Measurements from ENCODE around the gene LRRFIP1. TPM values are rescaled to one million over a fixed set of nuclear protein-coding genes. Genes with fewer than 3 reads are reported as not detected.

LRRFIP1 gene
- total and polyA plus RNA-seq, 2 donors (not counting 3 experiments of a cell fraction or from before 2014, with no cell fraction given), result 39.2 to 179 TPM

GRCh38 chr2:237583385-237584295, 43.7 kb upstream of the LRRFIP1 start:
- dilution Hi-C loops (cut with MboI; ENCODE audit: extremely low pct_ligation_motif_present, low sequenced_read_pairs), result no loop called here
- BruUV-seq (replicated peaks), result no TSS peak

More at GRCh38 chr2:237583385-237584295, 43.7 kb upstream of the LRRFIP1 start:
- Histone ChIP-seq H3K79me2 (ENCODE audit: control insufficient read depth, insufficient read depth, low read length) (no peaks in the 10 kb centered on the region), H3K27me3 (ENCODE audit: control insufficient read depth in 2 of 2, insufficient read depth in 2 of 2, low read length in 2 of 2) (peaks cover 2% of the 10 kb centered on the region in 2 experiments), H3K27ac (ENCODE audit: insufficient read depth, low read depth, low read length) (no peak overlapping the region), H3K36me3 (ENCODE audit: control insufficient read depth in 2 of 2, extremely low read depth in 1 of 2, insufficient read depth in 2 of 2, low read length in 2 of 2) (no peaks in the 10 kb centered on the region), H3K9me1 (replicated peaks; ENCODE audit: control insufficient read depth, extremely low read depth, insufficient read depth, low read length) (no peaks in the 10 kb centered on the region), H2AFZ (ENCODE audit: low read depth, low read length) (no peak overlapping the region), H3K4me2 (ENCODE audit: insufficient read depth, low read length) (no peak overlapping the region), H3K9ac (replicated peaks; ENCODE audit: extremely low read depth, insufficient read depth, low read length) (no peak overlapping the region), H4K20me1 (replicated peaks; ENCODE audit: control insufficient read depth, extremely low read depth, insufficient read depth, low read length) (no peaks in the 10 kb centered on the region), H3K4me3 (replicated peaks in 1 of 3; ENCODE audit: insufficient read depth in 1 of 3, low read depth in 1 of 3, low read length in 3 of 3) (no peak overlapping the region), H3K9me3 (replicated peaks; ENCODE audit: control insufficient read depth, insufficient read depth, low read length) (no peaks in the 10 kb centered on the region), H3K4me1 (ENCODE audit: control insufficient read depth, extremely low read depth, insufficient read depth, low read length) (no peaks in the 10 kb centered on the region)
- DNase-seq (ENCODE audit: low read depth, low spot score) (no peak), FAIRE-seq (no peak)
- POLR2A ChIA-PET, result no interaction called here
- intact Hi-C loops (cut with micrococcal nuclease), result no loop called here
- CTCF ChIA-PET, result interaction anchor here (2.9 to 7.9 kb wide), 3 partner anchors 11 to 162 kb away, joined by 18 to 103 read pairs (median 43); no protein-coding TSS in a partner anchor
- no peak for TF ChIP-seq JUN (IDR thresholded peaks at IDR 0.05; ENCODE audit: borderline replicate concordance, insufficient read depth, insufficient read length, low read depth)
- TF ChIP-seq POLR2AphosphoS5 (IDR thresholded peaks at IDR 0.05; ENCODE audit: insufficient read depth, low read depth, low read length), result no peak
- TF ChIP-seq GATA2 (IDR thresholded peaks at IDR 0.05; ENCODE audit: insufficient read depth, insufficient read length, low read depth, low read length), result no peak
- no peak for TF ChIP-seq MYC (IDR thresholded peaks at IDR 0.05; ENCODE audit: low read depth, low read length)
- no peak for TF ChIP-seq FOS (IDR thresholded peaks at IDR 0.05; ENCODE audit: borderline replicate concordance, insufficient read depth, low read length)
- TF ChIP-seq POLR2A (IDR thresholded peaks at IDR 0.05; ENCODE audit: low read depth, low read length), result no peak
- TF ChIP-seq EZH2 (IDR thresholded peaks at IDR 0.05; ENCODE audit: borderline replicate concordance, low read depth, low read length, severe bottlenecking), result no peak
- TF ChIP-seq, protein P1, sequence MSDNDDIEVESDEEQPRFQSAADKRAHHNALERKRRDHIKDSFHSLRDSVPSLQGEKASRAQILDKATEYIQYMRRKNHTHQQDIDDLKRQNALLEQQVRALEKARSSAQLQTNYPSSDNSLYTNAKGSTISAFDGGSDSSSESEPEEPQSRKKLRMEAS (IDR thresholded peaks at IDR 0.05; ENCODE audit: insufficient read depth, insufficient read length), result no peak
- TF ChIP-seq CTCF (IDR thresholded peaks at IDR 0.05; ENCODE audit: extremely low read depth in 1 of 2, insufficient read depth in 1 of 2, low read depth in 1 of 2, low read length in 2 of 2), result no peak

Measured in endothelial cell of umbilical vein (primary cell).